B cell (primary cell): ENCODE results near the gene TCERG1L. TPM values are rescaled to one million over a fixed set of nuclear protein-coding genes. Genes with fewer than 3 reads are reported as not detected.

ENCODE experiments used
- ATAC-seq: fragments of 200-7000 bp; cut with Tn5 transposase; one replicate; pipeline ENCODE4 v1.10.0; 2021; ENCODE audit warnings: low read depth, mild to moderate bottlenecking, moderate number of reproducible peaks, moderate library complexity
- CTCF ChIA-PET: fragments of 350-600 bp; sonication (Branson Sonifier 250); formaldehyde crosslinking; loops from one replicate; lab custom pipeline; 2021; ENCODE audit warnings: antibody characterized with exemption, inconsistent platforms; lab: Charles Lee
- POLR2A ChIA-PET: fragments of 350-600 bp; sonication (Branson Sonifier 250); formaldehyde crosslinking; loops from one replicate; lab custom pipeline; 2021; ENCODE audit warnings: antibody characterized with exemption; lab: Charles Lee
- DNase-seq: peaks from one replicate; pipeline ENCODE4 v3.0.0; 2013
- H2AFZ ChIP-seq: 2 replicates; pipeline ENCODE4 v1.6.1; 2012; ENCODE audit warnings: mild to moderate bottlenecking, low read depth, low read length; ENCODE audit not compliant: insufficient read depth, poor library complexity, severe bottlenecking
- H3K27ac ChIP-seq, 2 donors: 1 replicate in 1 of 2; 2 replicates in 1 of 2; pipeline ENCODE4 v1.5.1; 2012 to 2013; ENCODE audit warnings: low read length in 2 of 2, mild to moderate bottlenecking in 2 of 2, moderate library complexity in 1 of 2
- H3K27me3 ChIP-seq, 4 experiments: fragments of 200-600 bp in 1 of 4; sonication (generic) in 1 of 4; replicated peaks in 1 of 4; 1 replicate in 2 of 4; 2 replicates in 2 of 4; pipeline versions ENCODE4 v1.6.1 to v1.7.0; 2013 to 2016; ENCODE audit warnings: low read length in 3 of 4, mild to moderate bottlenecking in 2 of 4, mixed read lengths in 1 of 4, moderate library complexity in 1 of 4; ENCODE audit not compliant: insufficient read depth in 4 of 4, control insufficient read depth in 3 of 4; ENCODE audit errors: control extremely low read depth in 1 of 4
- H3K36me3 ChIP-seq, 2 experiments: replicated peaks in 1 of 2; 1 replicate in 1 of 2; 2 replicates in 1 of 2; pipeline versions ENCODE4 v1.6.1 to v1.7.1; 2013; ENCODE audit warnings: low read length in 1 of 2; ENCODE audit not compliant: insufficient read depth in 2 of 2, control insufficient read depth in 1 of 2; ENCODE audit errors: control extremely low read depth in 1 of 2, extremely low read depth in 1 of 2
- H3K4me1 ChIP-seq, 2 donors: fragments of 200-600 bp in 1 of 2; sonication (generic) in 1 of 2; 1 replicate in 1 of 2; 2 replicates in 1 of 2; pipeline versions ENCODE4 v1.5.1 to v1.6.1; 2013 to 2017; ENCODE audit warnings: low read length in 2 of 2; ENCODE audit not compliant: control insufficient read depth in 2 of 2, insufficient read depth in 2 of 2
- H3K4me2 ChIP-seq: replicated peaks from 2 replicates; pipeline ENCODE3; 2012; ENCODE audit warnings: mild to moderate bottlenecking, low read depth, low read length; ENCODE audit not compliant: poor library complexity, severe bottlenecking
- H3K4me3 ChIP-seq, 5 experiments: fragments of 200-600 bp in 1 of 5; sonication (generic) in 1 of 5; 1 replicate in 3 of 5; 2 replicates in 2 of 5; pipeline versions ENCODE4 v1.5.1 to v1.7.0; 2011 to 2016; ENCODE audit warnings: low read length in 4 of 5, mild to moderate bottlenecking in 4 of 5, low read depth in 2 of 5, control low read depth in 1 of 5, moderate library complexity in 1 of 5; ENCODE audit not compliant: insufficient read depth in 1 of 5; ENCODE audit errors: control extremely low read depth in 1 of 5, extremely low read depth in 1 of 5
- H3K79me2 ChIP-seq: fragments of 200-600 bp; sonication (generic); one replicate; pipeline ENCODE4 v1.6.0; 2016; ENCODE audit warnings: low read length; ENCODE audit not compliant: control insufficient read depth, insufficient read depth
- H3K9ac ChIP-seq: fragments of 200-600 bp; sonication (generic); 2 replicates; pipeline ENCODE4 v1.6.1; 2017; ENCODE audit warnings: mild to moderate bottlenecking, low read length, moderate library complexity
- H3K9me3 ChIP-seq, 3 donors: one replicate each; pipeline versions ENCODE4 v1.6.1 to v1.7.1; 2013; ENCODE audit warnings: low read length in 2 of 3; ENCODE audit not compliant: control insufficient read depth in 2 of 3, insufficient read depth in 1 of 3; ENCODE audit errors: control extremely low read depth in 1 of 3
- H4K20me1 ChIP-seq: 2 replicates; pipeline ENCODE4 v1.6.0; 2012; ENCODE audit warnings: mild to moderate bottlenecking, low read length; ENCODE audit not compliant: insufficient read depth, control insufficient read depth, poor library complexity, severe bottlenecking
- H3K27ac Mint-ChIP-seq: one replicate; pipeline ENCODE4 v1.8.0; 2021; ENCODE audit warnings: mixed read lengths
- H3K27me3 Mint-ChIP-seq: one replicate; pipeline ENCODE4 v1.8.0; 2021; ENCODE audit warnings: mixed read lengths
- H3K4me1 Mint-ChIP-seq: one replicate; pipeline ENCODE4 v1.8.0; 2021; ENCODE audit warnings: mixed read lengths
- H3K4me3 Mint-ChIP-seq: one replicate; pipeline ENCODE4 v1.8.0; 2021; ENCODE audit warnings: mixed read lengths
- H3K9me3 Mint-ChIP-seq: one replicate; pipeline ENCODE4 v1.8.0; 2022; ENCODE audit warnings: mixed read lengths; ENCODE audit not compliant: insufficient read depth
- CTCF ChIP-seq: fragments of 200-600 bp; IDR thresholded peaks from one replicate; pipeline ENCODE4 v1.8.0; 2022; ENCODE audit warnings: antibody characterized with exemption, mild to moderate bottlenecking
- EZH2 ChIP-seq: IDR thresholded peaks from 2 replicates; pipeline ENCODE4 v1.6.1; 2012; ENCODE audit warnings: borderline replicate concordance, low read depth, mild to moderate bottlenecking, moderate library complexity, low read length; ENCODE audit not compliant: insufficient read depth, poor library complexity, severe bottlenecking
- WGBS: methylation state at CpG from one replicate; pipeline ENCODE4 v1.1.5; 2013; ENCODE audit warnings: missing lambda C conversion rate; ENCODE audit not compliant: insufficient coverage; 5-methylcytosine and 5-hydroxymethylcytosine counted together
- intact Hi-C: fragments of 100-400 bp; cut with micrococcal nuclease; formaldehyde crosslinking; loops from one replicate; pipeline ENCODE4 v1.10.0; 2022
- polyA plus RNA-seq: library from polyadenylated mRNA; depleted of rRNA; stranded (reverse); fragments of >200 nt; gene quantifications from 2 replicates; pipeline ENCODE4 v1.2.3, GENCODE V29; 2012
- total RNA-seq, 2 donors: library from RNA; stranded (reverse); fragments of 120-200 nt in 1 of 2; gene quantifications; 1 replicate in 1 of 2; 2 replicates in 1 of 2; pipeline versions ENCODE4 v1.2.3 to v1.2.4, GENCODE V29; 2013 to 2022

Gene TCERG1L
- total and polyA plus RNA-seq, 2 donors (not counting 1 experiment from before 2014, with no cell fraction given), result 0.10 TPM; not detected in 1

- Histone ChIP-seq H3K9ac (no peak overlapping the region), H3K27ac (no peak overlapping the region), H3K4me1 (no peaks in the 10 kb centered on the region), H3K27me3 (no peaks in the 10 kb centered on the region), H3K36me3 (no peaks in the 10 kb centered on the region), H3K9me3 (peaks cover 0 to 24% (median 0%) of the 10 kb centered on the region in 3 donors), H4K20me1 (no peaks in the 10 kb centered on the region), H3K79me2 (no peaks in the 10 kb centered on the region), H3K4me3 (no peak overlapping the region), H2AFZ (no peak overlapping the region), H3K4me2 (no peak overlapping the region)
- ATAC-seq (no peak), DNase-seq (no peak)
- intact Hi-C loops, result no loop called here
- POLR2A ChIA-PET, result no interaction called here
- Mint-ChIP-seq H3K27ac (no peak overlapping the region), H3K27me3 (no peaks in the 10 kb centered on the region), H3K9me3 (peaks cover 3% of the 10 kb centered on the region), H3K4me3 (no peak overlapping the region), H3K4me1 (no peaks in the 10 kb centered on the region)
- 75% methylated on average over 29 of the region's 29 CpGs for WGBS
- TF ChIP-seq CTCF (no peak), EZH2 (no peak)
- CTCF ChIA-PET, result no interaction called here
These were observed 216.8 kb downstream of the TCERG1L start for GRCh38 chr10:131094527-131095312.

- H3K27ac Mint-ChIP-seq, result no peak overlapping the region
- H3K9me3 ChIP-seq, result peaks cover 0 to 30% (median 0%) of the 10 kb centered on the region in 3 donors
- H3K4me1 ChIP-seq, result no peaks in the 10 kb centered on the region
- no peaks in the 10 kb centered on the region for H4K20me1 ChIP-seq
- no peak overlapping the region for H3K9ac ChIP-seq
- H3K4me1 Mint-ChIP-seq, result no peaks in the 10 kb centered on the region
- intact Hi-C loops, result no loop called here
- ChIA-PET CTCF (no interaction called here), POLR2A (no interaction called here)
- no peaks in the 10 kb centered on the region for H3K36me3 ChIP-seq
- H3K4me3 ChIP-seq, result no peak overlapping the region
- DNase-seq, result no peak
- H3K4me3 Mint-ChIP-seq, result no peak overlapping the region
- no peaks in the 10 kb centered on the region for H3K27me3 ChIP-seq
- no peaks in the 10 kb centered on the region for H3K27me3 Mint-ChIP-seq
- H3K79me2 ChIP-seq, result no peaks in the 10 kb centered on the region
- H3K27ac ChIP-seq, result no peak overlapping the region
- TF ChIP-seq EZH2 (no peak), CTCF (no peak)
- H3K4me2 ChIP-seq, result no peak overlapping the region
- peaks cover 3% of the 10 kb centered on the region for H3K9me3 Mint-ChIP-seq
- WGBS, result 81% methylated on average over 14 of the region's 19 CpGs
- H2AFZ ChIP-seq, result no peak overlapping the region
- ATAC-seq, result no peak
These were observed 217.6 kb downstream of the TCERG1L start for GRCh38 chr10:131093795-131094366.
